Calu3 (cell line): ENCODE data around the gene ARHGAP15. TPM values are rescaled to one million over a fixed set of nuclear protein-coding genes. Genes with fewer than 3 reads are reported as not detected.

Experiments used
- BruUV-seq: library from RNA; stranded (reverse); fragments of 400-500 nt; replicated peaks from 2 replicates; lab custom pipeline; 2021; lab: Mats Ljungman, UMichigan
- CTCF ChIA-PET: fragments of 300-600 bp; sonication (Branson Sonifier 250); formaldehyde crosslinking; loops from one replicate; lab custom pipeline; 2022; ENCODE audit warnings: antibody characterized with exemption; lab: Charles Lee
- DNase-seq: peaks from one replicate; pipeline ENCODE4 v3.0.0; 2022
- H3K27ac Mint-ChIP-seq: one replicate; pipeline ENCODE4 v1.8.0; 2022; ENCODE audit warnings: mixed read lengths; ENCODE audit not compliant: unreplicated experiment
- H3K27me3 Mint-ChIP-seq: one replicate; pipeline ENCODE4 v1.8.0; 2022; ENCODE audit warnings: mixed read lengths; ENCODE audit not compliant: unreplicated experiment
- H3K36me3 Mint-ChIP-seq: one replicate; pipeline ENCODE4 v1.8.0; 2022; ENCODE audit warnings: mild to moderate bottlenecking, moderate library complexity, mixed read lengths; ENCODE audit not compliant: insufficient read depth, unreplicated experiment
- H3K4me1 Mint-ChIP-seq: one replicate; pipeline ENCODE4 v1.8.0; 2022; ENCODE audit warnings: mild to moderate bottlenecking, low read depth, mixed read lengths; ENCODE audit not compliant: unreplicated experiment
- H3K4me3 Mint-ChIP-seq: one replicate; pipeline ENCODE4 v1.8.0; 2022; ENCODE audit warnings: mild to moderate bottlenecking, low read depth, moderate library complexity, mixed read lengths; ENCODE audit not compliant: unreplicated experiment
- H3K9me3 Mint-ChIP-seq: one replicate; pipeline ENCODE4 v1.8.0; 2022; ENCODE audit warnings: low read depth, mixed read lengths; ENCODE audit not compliant: unreplicated experiment
- intact Hi-C: fragments of 100-400 bp; cut with micrococcal nuclease; formaldehyde crosslinking; loops from one replicate; pipeline ENCODE4 v1.10.0; 2022; ENCODE audit not compliant: unreplicated experiment
- total RNA-seq: library from RNA; stranded (reverse); gene quantifications from 2 replicates; pipeline ENCODE4 v1.2.3, GENCODE V29; 2022
- TF ChIP-seq, protein P1 (sequence below): fragments of 200-600 bp; IDR thresholded peaks from one replicate; pipeline ENCODE4 v1.8.0; 2022; ENCODE audit warnings: antibody characterized with exemption; ENCODE audit not compliant: unreplicated experiment

ARHGAP15 gene
- total RNA-seq, 1 experiment from 2014 or later: not detected

DNA sequence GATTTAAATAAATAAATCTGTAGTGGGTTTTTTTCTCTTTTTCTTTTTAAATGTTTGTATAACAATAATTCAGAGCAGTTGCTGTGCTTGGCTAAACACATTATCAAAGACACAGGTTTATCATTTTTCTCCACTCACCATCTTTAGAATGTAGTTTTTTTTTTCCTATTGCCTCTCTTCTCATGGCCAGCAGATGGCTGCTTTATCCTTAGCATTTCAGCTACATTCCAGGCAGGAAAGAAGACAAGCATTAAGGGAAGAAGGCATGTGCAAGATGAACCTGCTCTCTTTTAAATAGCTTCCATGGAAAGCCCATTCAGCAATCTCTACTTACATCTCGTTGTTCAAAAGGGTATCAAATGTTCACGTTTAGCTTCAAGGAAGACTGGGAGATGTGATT, 42.6 kb downstream of the ARHGAP15 start:
- Mint-ChIP-seq H3K9me3 (no peaks in the 10 kb centered on the region), H3K4me1 (no peaks in the 10 kb centered on the region), H3K36me3 (no peaks in the 10 kb centered on the region), H3K4me3 (no peak overlapping the region), H3K27me3 (no peaks in the 10 kb centered on the region), H3K27ac (no peak overlapping the region)
- no TSS peak for BruUV-seq
- CTCF ChIA-PET: interaction anchor here (1.1 to 1.3 kb wide), 2 partner anchors 51 to 61 kb away, joined by 3 read pairs; no protein-coding TSS in a partner anchor
- intact Hi-C loops: no loop called here
- DNase-seq: no peak
- TF ChIP-seq, protein P1, sequence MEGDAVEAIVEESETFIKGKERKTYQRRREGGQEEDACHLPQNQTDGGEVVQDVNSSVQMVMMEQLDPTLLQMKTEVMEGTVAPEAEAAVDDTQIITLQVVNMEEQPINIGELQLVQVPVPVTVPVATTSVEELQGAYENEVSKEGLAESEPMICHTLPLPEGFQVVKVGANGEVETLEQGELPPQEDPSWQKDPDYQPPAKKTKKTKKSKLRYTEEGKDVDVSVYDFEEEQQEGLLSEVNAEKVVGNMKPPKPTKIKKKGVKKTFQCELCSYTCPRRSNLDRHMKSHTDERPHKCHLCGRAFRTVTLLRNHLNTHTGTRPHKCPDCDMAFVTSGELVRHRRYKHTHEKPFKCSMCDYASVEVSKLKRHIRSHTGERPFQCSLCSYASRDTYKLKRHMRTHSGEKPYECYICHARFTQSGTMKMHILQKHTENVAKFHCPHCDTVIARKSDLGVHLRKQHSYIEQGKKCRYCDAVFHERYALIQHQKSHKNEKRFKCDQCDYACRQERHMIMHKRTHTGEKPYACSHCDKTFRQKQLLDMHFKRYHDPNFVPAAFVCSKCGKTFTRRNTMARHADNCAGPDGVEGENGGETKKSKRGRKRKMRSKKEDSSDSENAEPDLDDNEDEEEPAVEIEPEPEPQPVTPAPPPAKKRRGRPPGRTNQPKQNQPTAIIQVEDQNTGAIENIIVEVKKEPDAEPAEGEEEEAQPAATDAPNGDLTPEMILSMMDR: no peak

DNA sequence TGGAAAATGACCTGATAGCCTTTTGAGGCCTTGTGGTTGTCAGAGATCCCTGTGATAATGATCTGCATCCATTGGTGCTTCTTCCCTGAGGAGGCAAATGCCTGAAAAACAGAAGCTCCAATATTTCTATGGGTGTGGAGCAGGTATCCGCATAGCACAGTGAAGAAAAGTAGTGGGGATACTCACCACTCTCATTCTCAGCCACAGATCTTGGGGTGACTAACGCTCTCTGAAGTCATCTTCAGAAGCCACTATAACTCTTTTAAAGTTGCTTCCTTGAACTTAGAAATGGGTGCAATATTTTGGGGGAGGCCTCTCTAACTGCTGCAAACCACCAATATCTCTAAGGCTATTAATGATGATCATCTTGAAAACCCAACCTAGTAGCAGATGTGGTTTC, 46.2 kb downstream of the ARHGAP15 start:
- no TSS peak for BruUV-seq
- no peaks in the 10 kb centered on the region for H3K4me1 Mint-ChIP-seq

DNA sequence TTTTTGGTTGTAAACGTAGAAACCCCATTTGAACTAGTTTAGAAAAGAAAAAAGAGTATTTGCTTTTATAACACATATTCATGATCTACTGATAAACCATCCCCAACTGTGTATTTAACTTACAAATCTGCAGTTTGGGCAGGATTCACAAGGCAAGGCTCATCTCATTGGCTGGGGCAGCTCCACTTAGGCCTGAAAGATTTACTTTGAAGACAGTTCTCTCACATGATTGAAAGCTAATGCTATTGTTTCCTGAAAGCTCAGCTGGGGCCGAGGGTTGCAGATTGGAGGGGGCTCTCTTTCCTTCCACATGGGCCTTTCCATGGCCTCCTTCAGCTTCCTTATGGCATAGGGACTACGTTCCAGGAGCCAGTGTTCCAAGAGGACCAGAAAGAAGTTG, 47.4 kb downstream of the ARHGAP15 start:
- BruUV-seq: no TSS peak
- no peak for DNase-seq
- Mint-ChIP-seq H3K9me3 (no peaks in the 10 kb centered on the region), H3K36me3 (no peaks in the 10 kb centered on the region), H3K4me3 (no peak overlapping the region), H3K27ac (no peak overlapping the region), H3K4me1 (no peaks in the 10 kb centered on the region), H3K27me3 (no peaks in the 10 kb centered on the region)
- TF ChIP-seq, protein P1: no peak
- CTCF ChIA-PET: interaction anchor here (0.6 kb wide), 1 partner anchor 1466 kb away, joined by 3 read pairs; no protein-coding TSS in a partner anchor
- intact Hi-C loops: no loop called here

More for the DNA sequence above, 46.2 kb downstream of the ARHGAP15 start:
- DNase-seq: no peak
- Mint-ChIP-seq H3K36me3 (no peaks in the 10 kb centered on the region), H3K9me3 (no peaks in the 10 kb centered on the region), H3K27me3 (no peaks in the 10 kb centered on the region), H3K4me3 (no peak overlapping the region), H3K27ac (no peak overlapping the region)
- CTCF ChIA-PET: no interaction called here
- intact Hi-C loops: no loop called here
- TF ChIP-seq, protein P1: no peak

DNA sequence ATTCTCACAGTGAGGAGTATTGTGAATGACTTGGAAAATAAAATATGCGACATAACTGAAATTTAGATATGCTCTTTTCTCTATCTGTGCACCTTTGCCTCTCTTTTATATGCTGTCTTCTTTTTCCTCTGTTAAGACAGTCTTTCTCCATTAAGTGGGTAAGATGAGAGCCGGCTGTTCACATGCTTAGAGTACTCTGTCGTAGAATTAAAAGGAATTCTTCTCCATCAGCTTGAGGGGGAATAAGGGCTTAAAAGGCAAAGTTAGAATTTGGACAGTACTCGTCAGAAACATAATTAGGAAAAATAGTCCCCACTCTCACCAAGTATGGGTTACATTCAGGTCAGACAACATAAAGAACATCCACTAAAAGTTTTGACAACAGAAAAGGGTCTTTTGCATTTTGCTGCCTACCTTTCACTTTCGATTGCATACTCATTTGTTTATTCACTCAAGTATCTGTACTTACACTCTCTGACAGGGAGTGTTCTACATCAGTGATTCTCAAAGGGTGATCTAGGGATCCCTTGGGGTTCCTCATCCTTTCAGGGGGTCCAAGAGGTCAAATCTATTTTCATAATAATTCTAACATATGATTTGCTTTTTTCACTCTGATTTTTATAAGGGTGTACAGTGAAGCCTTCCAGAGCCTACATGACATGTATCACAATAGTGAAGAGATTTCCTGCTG, 48.0 kb downstream of the ARHGAP15 start:
- BruUV-seq: no TSS peak
- no peak for DNase-seq
- intact Hi-C loops: no loop called here
- Mint-ChIP-seq H3K36me3 (no peaks in the 10 kb centered on the region), H3K27me3 (no peaks in the 10 kb centered on the region), H3K9me3 (no peaks in the 10 kb centered on the region), H3K4me1 (no peaks in the 10 kb centered on the region), H3K4me3 (no peak overlapping the region), H3K27ac (no peak overlapping the region)
- TF ChIP-seq, protein P1: no peak
- CTCF ChIA-PET: interaction anchor here (0.6 kb wide), 1 partner anchor 1466 kb away, joined by 3 read pairs; no protein-coding TSS in a partner anchor
